ENCODE results near the gene GNB5. TPM values are rescaled to one million over a fixed set of nuclear protein-coding genes. Genes with fewer than 3 reads are reported as not detected.

GNB5 gene
- polyA plus RNA-seq, 4 donors: 14.5 to 18.2 (median 16.7) TPM

DNA sequence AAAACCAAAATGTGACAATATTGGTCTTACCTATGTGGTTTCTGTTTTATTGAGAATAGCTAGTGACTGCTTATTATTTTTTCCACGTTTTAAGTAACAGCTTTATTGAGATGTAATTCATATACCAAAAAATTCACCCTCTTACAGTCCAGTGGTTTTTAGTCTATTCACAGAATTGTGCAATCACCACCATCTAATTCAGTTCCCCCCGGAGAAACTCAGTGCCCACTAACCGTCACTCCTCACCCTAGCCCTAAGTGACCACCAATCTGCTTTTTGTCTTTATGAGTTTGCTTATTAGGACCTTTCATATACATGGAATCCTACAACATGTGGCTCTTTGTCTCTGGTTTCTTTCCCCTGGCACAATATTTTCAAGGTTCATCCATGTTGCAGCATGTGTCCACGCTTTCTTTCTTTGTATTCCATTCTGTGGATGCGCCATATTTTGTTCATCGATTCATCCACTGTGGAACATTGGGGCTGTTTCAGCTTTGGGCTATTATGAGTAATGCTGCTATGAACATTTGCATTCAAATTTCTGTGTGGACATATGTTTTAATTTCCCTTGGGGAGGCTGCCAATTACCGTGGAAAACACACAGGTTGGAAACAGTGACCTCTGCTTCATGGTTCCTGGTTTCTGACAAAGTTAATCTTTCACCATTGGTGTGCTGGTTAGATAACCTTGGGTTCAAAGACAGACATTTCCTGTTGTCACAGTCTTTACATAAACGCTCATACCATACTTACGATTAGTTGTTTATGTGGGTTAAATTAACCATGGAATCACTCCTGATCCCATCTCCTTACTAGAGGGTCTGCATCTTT is 75.4 kb downstream of the GNB5 start:
- no peak for DNase-seq (ENCODE audit: low read depth in 4 of 4, low spot score in 3 of 4)

- DNase-seq (ENCODE audit: low read depth in 4 of 4, low spot score in 3 of 4): no peak
These were observed 76.7 kb downstream of the GNB5 start for GRCh38 chr15:52114261-52115055.

DNA sequence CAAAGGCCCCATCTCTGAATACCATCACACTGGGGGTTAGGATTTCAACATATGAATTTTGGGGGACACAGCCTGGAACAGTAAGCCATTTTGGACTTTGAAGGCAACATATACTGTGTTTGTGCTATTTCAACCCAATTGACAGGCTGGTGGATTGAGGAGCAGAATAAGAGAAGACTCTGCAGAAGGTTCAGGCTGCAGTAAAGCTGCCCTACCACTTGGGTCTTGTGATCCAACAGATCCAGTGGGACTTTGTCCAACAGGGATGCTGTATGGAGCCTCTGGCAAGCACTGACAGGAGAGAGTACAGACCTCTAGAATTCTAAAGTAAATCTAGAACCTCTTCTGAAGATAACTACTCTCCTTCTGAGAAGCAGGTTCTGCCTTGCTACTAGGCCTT is 77.5 kb downstream of the GNB5 start:
- no peak for DNase-seq (ENCODE audit: low read depth in 4 of 4, low spot score in 3 of 4)

GRCh38 chr15:52113235-52113634 is 78.0 kb downstream of the GNB5 start:
- DNase-seq (ENCODE audit: low read depth in 4 of 4, low spot score in 3 of 4): no peak

DNA sequence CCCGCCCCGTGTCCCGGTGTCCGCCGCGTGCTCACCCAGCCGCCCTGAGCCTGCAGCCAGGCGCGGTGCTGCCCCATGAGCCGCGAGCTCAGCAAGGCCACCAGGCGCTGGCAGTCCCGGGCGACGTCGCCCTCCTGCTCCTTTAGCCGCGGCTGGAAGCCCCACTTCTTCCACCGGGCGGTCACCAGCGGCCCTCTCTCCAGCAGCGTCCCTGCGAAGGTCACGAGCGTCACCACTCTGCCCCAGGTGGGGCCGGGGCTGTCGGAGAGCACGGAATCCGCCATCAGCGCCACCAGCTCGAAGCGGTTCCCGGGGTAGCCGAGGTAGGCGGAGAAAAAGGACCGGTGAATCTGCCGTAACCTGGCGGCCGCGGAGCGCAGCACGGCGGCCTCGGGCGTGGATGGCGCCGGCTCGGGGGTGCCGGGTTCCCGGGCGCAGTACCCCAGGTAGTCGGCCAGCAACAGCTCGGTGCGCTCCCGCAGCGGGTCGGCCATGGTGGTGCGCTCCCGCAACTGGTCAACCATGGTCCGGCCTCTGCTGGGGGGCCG is 78.9 kb downstream of the GNB5 start:
- DNase-seq (ENCODE audit: low read depth in 4 of 4, low spot score in 3 of 4): peak in 1 of 4 donors; percentile 45

DNA sequence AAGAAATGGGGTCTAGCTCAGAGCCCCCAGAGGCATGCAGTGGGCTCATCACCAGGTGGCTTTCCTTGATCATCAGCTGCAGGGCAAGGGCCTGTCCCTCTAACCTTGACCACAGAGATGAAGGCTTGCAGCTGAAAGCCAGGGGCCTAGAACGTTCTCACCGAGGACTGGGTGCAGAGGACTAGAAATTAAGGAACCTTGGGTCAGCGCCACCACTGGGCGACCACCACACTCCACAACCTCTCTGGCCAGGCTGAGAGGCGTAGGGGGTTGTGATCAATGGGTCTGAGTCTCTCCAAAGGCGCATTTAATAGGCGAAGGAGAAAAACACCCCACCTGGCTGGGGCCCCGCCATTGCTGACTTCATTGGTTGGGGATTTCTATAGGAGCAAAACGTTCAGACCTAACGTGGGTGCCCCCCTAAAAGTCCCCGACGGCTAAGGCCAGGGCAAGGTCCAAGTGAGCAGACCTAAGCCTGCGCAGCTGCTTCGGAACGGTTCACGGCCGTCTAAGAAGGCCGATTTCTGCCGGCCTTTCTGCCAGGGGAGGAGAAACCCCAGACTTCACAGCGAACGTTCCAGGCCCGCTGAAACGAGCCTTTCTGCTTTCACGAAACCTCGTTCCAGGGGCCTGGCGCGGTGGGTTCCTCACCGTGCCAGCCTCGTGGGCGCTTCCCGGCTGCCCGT is 79.5 kb downstream of the GNB5 start:
- DNase-seq (ENCODE audit: low read depth in 4 of 4, low spot score in 3 of 4): no peak

- DNase-seq (ENCODE audit: low read depth in 4 of 4, low spot score in 3 of 4): no peak
These were observed 81.4 kb downstream of the GNB5 start for GRCh38 chr15:52109559-52110451.

DNA sequence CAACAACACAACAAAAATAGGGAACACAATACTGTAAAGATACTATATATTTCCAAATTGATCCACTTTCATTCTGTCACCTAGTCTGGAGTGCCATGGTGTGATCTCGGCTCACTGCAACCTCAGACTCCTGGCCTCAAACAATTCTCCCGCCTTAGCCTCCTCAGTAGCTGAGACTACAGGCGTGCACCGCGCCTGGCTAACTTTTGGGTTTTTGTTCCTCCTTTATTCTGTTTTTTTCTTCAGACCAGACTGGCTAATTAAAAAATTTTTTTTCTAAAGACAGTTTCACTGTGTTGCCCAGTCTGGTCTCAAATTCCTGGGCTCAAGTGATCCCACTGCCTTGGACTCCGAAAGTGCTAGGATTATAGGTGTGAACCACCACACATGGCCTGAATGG is 84.0 kb downstream of the GNB5 start:
- no peak for DNase-seq (ENCODE audit: low read depth in 4 of 4, low spot score in 3 of 4)

- no peak for DNase-seq (ENCODE audit: low read depth in 4 of 4, low spot score in 3 of 4)
These were observed 84.6 kb downstream of the GNB5 start for GRCh38 chr15:52106641-52107040.

DNA sequence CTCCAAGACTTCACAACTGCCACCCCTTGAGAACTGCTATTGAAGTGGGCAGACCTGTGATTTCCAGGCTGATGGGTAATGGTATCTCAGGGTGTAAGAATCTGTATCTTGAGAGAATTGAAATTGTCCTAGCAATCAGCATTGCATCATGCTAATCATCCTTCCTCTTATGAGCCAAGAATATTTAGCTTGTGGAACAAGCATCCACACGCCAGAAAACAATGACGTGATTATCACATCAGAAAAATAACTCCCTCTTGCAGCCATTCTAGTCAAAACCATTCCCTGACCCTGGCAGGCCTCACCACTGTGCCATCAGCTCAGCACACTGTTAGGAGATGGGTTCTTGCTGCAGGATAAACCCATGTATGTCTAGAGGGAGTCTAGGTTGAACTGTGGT is 85.3 kb downstream of the GNB5 start:
- no peak for DNase-seq (ENCODE audit: low read depth in 4 of 4, low spot score in 3 of 4)

- no peak for DNase-seq (ENCODE audit: low read depth in 4 of 4, low spot score in 3 of 4)
These were observed 86.6 kb downstream of the GNB5 start for GRCh38 chr15:52104532-52105004.

- DNase-seq (ENCODE audit: low read depth in 4 of 4, low spot score in 3 of 4): no peak
These were observed 87.7 kb downstream of the GNB5 start for GRCh38 chr15:52103217-52104207.

GRCh38 chr15:52102463-52102862 is 88.7 kb downstream of the GNB5 start:
- DNase-seq (ENCODE audit: low read depth in 4 of 4, low spot score in 3 of 4): no peak

DNA sequence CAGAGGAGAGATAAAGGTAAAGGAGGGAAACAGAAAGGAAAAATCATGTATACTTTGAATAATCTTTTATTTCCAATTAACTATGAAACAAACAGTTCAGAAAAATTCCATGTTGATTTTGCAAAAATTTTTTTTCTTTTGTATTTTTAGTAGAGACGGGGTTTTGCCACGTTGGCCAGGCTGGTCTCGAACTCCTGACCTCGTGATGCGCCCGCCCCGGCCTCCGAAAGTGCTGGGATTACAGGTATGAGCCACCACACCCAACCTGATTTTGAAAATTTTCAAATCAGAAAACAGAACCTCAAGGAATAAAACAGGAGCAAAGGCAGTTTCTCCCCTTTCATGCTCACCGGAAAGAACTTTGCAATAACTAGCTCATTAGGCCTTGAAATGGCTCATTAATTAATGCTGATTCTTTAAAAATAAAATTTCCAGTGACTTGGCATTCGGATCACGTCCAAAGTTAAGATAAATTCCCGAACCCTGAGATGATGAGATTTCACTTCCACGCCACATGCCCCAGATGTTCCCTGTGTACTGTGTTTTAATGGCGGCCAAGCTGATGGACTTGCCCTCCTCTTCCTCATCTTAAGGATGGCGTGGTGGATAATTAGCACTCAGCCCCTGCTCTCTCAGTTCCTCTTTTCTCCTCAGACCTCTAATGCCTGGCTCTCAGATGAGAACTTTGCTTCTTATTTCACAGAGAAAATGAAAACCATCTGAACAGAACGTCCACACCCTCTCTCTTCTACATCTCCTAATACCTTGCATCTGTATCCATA is 89.5 kb downstream of the GNB5 start:
- DNase-seq (ENCODE audit: low read depth in 4 of 4, low spot score in 3 of 4): no peak

- no peak for DNase-seq (ENCODE audit: low read depth in 4 of 4, low spot score in 3 of 4)
These were observed 90.3 kb downstream of the GNB5 start for GRCh38 chr15:52100807-52101442.

DNA sequence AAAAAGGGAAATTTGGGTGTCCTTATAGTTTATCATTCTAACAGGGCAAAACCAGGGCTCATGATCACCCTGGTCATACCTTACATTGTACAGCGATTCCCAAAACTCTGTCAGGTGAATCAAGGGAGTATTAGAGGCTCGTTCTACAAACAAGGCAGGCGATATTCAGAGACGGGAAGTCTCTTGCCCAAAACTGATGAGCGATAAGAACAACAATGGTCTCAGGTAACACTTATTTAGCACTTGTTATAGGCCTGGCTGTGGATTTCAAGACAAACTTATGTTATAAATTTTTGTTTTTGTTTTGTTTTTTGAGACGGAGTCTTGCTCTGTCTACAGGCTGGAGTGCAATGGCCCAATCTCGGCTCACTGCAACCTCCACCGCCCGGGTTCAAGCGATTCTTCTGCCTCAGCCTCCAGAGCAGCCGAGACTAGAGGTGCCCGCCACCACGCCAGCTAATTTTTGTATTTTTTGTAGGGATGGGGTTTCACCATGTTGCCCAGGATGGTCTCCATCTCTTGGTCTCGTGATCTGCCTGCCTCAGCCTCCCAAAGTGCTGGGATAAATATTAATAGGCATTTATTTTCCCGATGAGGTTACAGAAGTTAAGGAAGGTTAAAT is 91.4 kb downstream of the GNB5 start:
- no peak for DNase-seq (ENCODE audit: low read depth in 4 of 4, low spot score in 3 of 4)

GRCh38 chr15:52098323-52098722 is 92.9 kb downstream of the GNB5 start:
- no peak for DNase-seq (ENCODE audit: low read depth in 4 of 4, low spot score in 3 of 4)

All from right renal pelvis (tissue), 4 donors.